Hematopoietic multipotent progenitor cell (in vitro differentiated cells): Measurements from ENCODE around the gene DLEC1. TPM values are rescaled to one million over a fixed set of nuclear protein-coding genes. Genes with fewer than 3 reads are reported as not detected.
A peak's percentile ranks its signal among the peaks of the same experiment; 100 is the strongest.
"Not testable (repeated sequence)": the region's sequence is repeated elsewhere in the genome, so short reads cannot be mapped to it uniquely, and the experiment has no call there.

Source experiments
- DNase-seq, 3 donors: peaks; one replicate each; pipeline ENCODE4 v3.0.0-alpha.2; 2011 to 2015; ENCODE audit warnings: low read depth in 2 of 3, low spot score in 2 of 3
- total RNA-seq: library from RNA; depleted of rRNA; stranded (reverse); fragments of >200 nt; gene quantifications from one replicate; pipeline ENCODE4 v1.2.3, GENCODE V29; 2012

Gene DLEC1
- total RNA-seq, 1 donor = 0.54 TPM

- not testable (repeated sequence) for DNase-seq
These were observed 95.6 kb downstream of the DLEC1 start for GRCh38 chr3:38134517-38135143.

GRCh38 chr3:38135621-38136277 lies 96.7 kb downstream of the DLEC1 start:
- DNase-seq = peak in 1 of 3 donors; percentile 56

- DNase-seq = no peak
These were observed 97.4 kb downstream of the DLEC1 start for GRCh38 chr3:38136393-38136776.

GRCh38 chr3:38136777-38137614 lies 98.0 kb downstream of the DLEC1 start, which contains the start of gene ACAA1:
ACAA1 (minus strand) TSS chr3:38137127; CDS start chr3:38137035, 92 bp downstream.
- peak; percentile 81 to 99 (median 98) for DNase-seq

GRCh38 chr3:38137615-38138348 lies 98.8 kb downstream of the DLEC1 start:
- no peak for DNase-seq

- peak; percentile 49 to 92 (median 84) for DNase-seq
These were observed 99.6 kb downstream of the DLEC1 start, which contains the start of gene MYD88 for GRCh38 chr3:38138349-38139190. MYD88 (plus strand) TSS chr3:38138661; CDS start chr3:38138701, 40 bp downstream.

- no peak for DNase-seq
These were observed 100.2 kb downstream of the DLEC1 start for GRCh38 chr3:38139191-38139590.

- DNase-seq = no peak
These were observed 100.6 kb downstream of the DLEC1 start for GRCh38 chr3:38139652-38140051.

- no peak for DNase-seq
These were observed 101.5 kb downstream of the DLEC1 start for GRCh38 chr3:38140326-38141172.

- DNase-seq = no peak
These were observed 102.4 kb downstream of the DLEC1 start for GRCh38 chr3:38141173-38141951.

- DNase-seq = no peak
These were observed 102.9 kb downstream of the DLEC1 start for GRCh38 chr3:38141952-38142273.

- DNase-seq = no peak
These were observed 104.0 kb downstream of the DLEC1 start for GRCh38 chr3:38142959-38143358.

GRCh38 chr3:38143511-38143910 lies 104.5 kb downstream of the DLEC1 start:
- DNase-seq = no peak

GRCh38 chr3:38146504-38146903 lies 107.5 kb downstream of the DLEC1 start:
- no peak for DNase-seq

- peak in 1 of 3 donors; percentile 67 for DNase-seq
These were observed 108.4 kb downstream of the DLEC1 start for GRCh38 chr3:38147421-38147820.

- DNase-seq = no peak
These were observed 109.4 kb downstream of the DLEC1 start for GRCh38 chr3:38148311-38148882.

GRCh38 chr3:38149708-38150107 lies 110.7 kb downstream of the DLEC1 start:
- DNase-seq = peak in 2 of 3 donors; percentile 61 to 70
